Neural progenitor cell (in vitro differentiated cells): ENCODE data around the gene DUSP6. TPM values are rescaled to one million over a fixed set of nuclear protein-coding genes. Genes with fewer than 3 reads are reported as not detected.

Source experiments
- DNase-seq: peaks from one replicate; pipeline ENCODE4 v3.0.0-alpha.2; 2016; ENCODE audit warnings: low spot score
- H2AFZ ChIP-seq: fragments of 200-600 bp; sonication (generic); replicated peaks from 2 replicates; pipeline ENCODE4 v1.6.1; 2016; ENCODE audit warnings: antibody characterized with exemption
- H3F3A ChIP-seq: fragments of 200-600 bp; sonication (generic); 2 replicates; pipeline ENCODE4 v1.6.1; 2016; ENCODE audit warnings: antibody characterized with exemption, low read depth
- H3K27ac ChIP-seq: fragments of 200-600 bp; sonication (generic); 2 replicates; pipeline ENCODE4 v1.5.1; 2016; ENCODE audit warnings: mild to moderate bottlenecking
- H3K27me3 ChIP-seq: fragments of 200-600 bp; sonication (generic); 2 replicates; pipeline ENCODE4 v1.6.1; 2016; ENCODE audit warnings: mild to moderate bottlenecking, moderate library complexity
- H3K36me3 ChIP-seq: fragments of 200-600 bp; sonication (generic); 2 replicates; pipeline ENCODE4 v1.5.1; 2016
- H3K4me1 ChIP-seq: fragments of 200-600 bp; sonication (generic); 2 replicates; pipeline ENCODE4 v1.6.1; 2016; ENCODE audit warnings: mixed run types
- H3K4me2 ChIP-seq: fragments of 200-600 bp; sonication (generic); 2 replicates; pipeline ENCODE4 v1.6.1; 2016
- H3K4me3 ChIP-seq: fragments of 200-600 bp; sonication (generic); 2 replicates; pipeline ENCODE4 v1.5.1; 2016
- H3K79me2 ChIP-seq: fragments of 200-600 bp; sonication (generic); 2 replicates; pipeline ENCODE4 v1.6.1; 2016; ENCODE audit warnings: low read depth
- H3K9ac ChIP-seq: fragments of 200-600 bp; sonication (generic); 2 replicates; pipeline ENCODE4 v1.6.1; 2016
- H3K9me3 ChIP-seq: fragments of 200-600 bp; sonication (generic); 2 replicates; pipeline ENCODE4 v1.5.1; 2016; ENCODE audit warnings: low read depth
- H4K20me1 ChIP-seq: fragments of 200-600 bp; sonication (generic); 2 replicates; pipeline ENCODE4 v1.6.1; 2016; ENCODE audit warnings: low read depth
- H3K27ac Mint-ChIP-seq: 3 replicates; pipeline ENCODE4 v1.8.0; 2021; ENCODE audit warnings: mixed read lengths
- H3K27me3 Mint-ChIP-seq: 2 replicates; pipeline ENCODE4 v1.8.0; 2022; ENCODE audit warnings: low read depth, mild to moderate bottlenecking, inconsistent platforms, moderate library complexity, mixed read lengths; ENCODE audit not compliant: insufficient read depth
- H3K36me3 Mint-ChIP-seq: 3 replicates; pipeline ENCODE4 v1.8.0; 2021; ENCODE audit warnings: mixed read lengths
- H3K4me1 Mint-ChIP-seq: 3 replicates; pipeline ENCODE4 v1.8.0; 2021; ENCODE audit warnings: mixed read lengths
- H3K4me3 Mint-ChIP-seq: 3 replicates; pipeline ENCODE4 v1.8.0; 2021; ENCODE audit warnings: mild to moderate bottlenecking, moderate library complexity, mixed read lengths
- H3K9me3 Mint-ChIP-seq: 3 replicates; pipeline ENCODE4 v1.8.0; 2020; ENCODE audit warnings: mixed read lengths
- CTCF ChIP-seq: fragments of 200-600 bp; sonication (generic); IDR thresholded peaks from 2 replicates; pipeline ENCODE4 v1.5.1; 2017; ENCODE audit warnings: antibody characterized with exemption, mild to moderate bottlenecking
- EZH2 ChIP-seq: fragments of 200-600 bp; sonication (generic); IDR thresholded peaks from 2 replicates; pipeline ENCODE4 v1.6.1; 2017; ENCODE audit warnings: antibody characterized with exemption, mild to moderate bottlenecking, moderate library complexity
- EZH2phosphoT487 ChIP-seq: fragments of 200-600 bp; sonication (generic); IDR thresholded peaks from 2 replicates; pipeline ENCODE4 v1.6.1; 2017; ENCODE audit warnings: antibody characterized with exemption
- total RNA-seq: library from RNA; depleted of rRNA; stranded (reverse); fragments of >200 nt; gene quantifications from 2 replicates; pipeline ENCODE4 v1.2.3, GENCODE V29; 2015; ENCODE audit warnings: low replicate concordance

The DUSP6 gene
- total RNA-seq, 1 donor from 2014 or later, result 12.5 TPM

GRCh38 chr12:89363582-89363981, 11.3 kb upstream of the DUSP6 start:
- TF ChIP-seq EZH2phosphoT487, result no peak
- TF ChIP-seq CTCF, result no peak
- TF ChIP-seq EZH2, result no peak
- no peak overlapping the region for H3K4me2 ChIP-seq
- no peaks in the 10 kb centered on the region for H4K20me1 ChIP-seq
- H3K36me3 Mint-ChIP-seq, result peaks cover 7% of the 10 kb centered on the region
- no peak overlapping the region for H3K9ac ChIP-seq
- no peaks in the 10 kb centered on the region for H3K9me3 ChIP-seq
- H3F3A ChIP-seq, result no peaks in the 10 kb centered on the region
- H3K27ac ChIP-seq, result no peak overlapping the region
- H3K36me3 ChIP-seq, result no peaks in the 10 kb centered on the region
- H3K4me3 ChIP-seq, result no peak overlapping the region
- peaks cover 14% of the 10 kb centered on the region for H3K27me3 ChIP-seq
- H3K9me3 Mint-ChIP-seq, result peaks cover 3% of the 10 kb centered on the region
- H3K4me1 ChIP-seq, result peaks cover 5% of the 10 kb centered on the region
- H3K79me2 ChIP-seq, result no peaks in the 10 kb centered on the region
- H3K4me3 Mint-ChIP-seq, result no peak overlapping the region
- H3K27ac Mint-ChIP-seq, result no peak overlapping the region
- H3K27me3 Mint-ChIP-seq, result no peaks in the 10 kb centered on the region
- peaks cover 28% of the 10 kb centered on the region for H3K4me1 Mint-ChIP-seq
- no peak overlapping the region for H2AFZ ChIP-seq
- no peak for DNase-seq

DNA sequence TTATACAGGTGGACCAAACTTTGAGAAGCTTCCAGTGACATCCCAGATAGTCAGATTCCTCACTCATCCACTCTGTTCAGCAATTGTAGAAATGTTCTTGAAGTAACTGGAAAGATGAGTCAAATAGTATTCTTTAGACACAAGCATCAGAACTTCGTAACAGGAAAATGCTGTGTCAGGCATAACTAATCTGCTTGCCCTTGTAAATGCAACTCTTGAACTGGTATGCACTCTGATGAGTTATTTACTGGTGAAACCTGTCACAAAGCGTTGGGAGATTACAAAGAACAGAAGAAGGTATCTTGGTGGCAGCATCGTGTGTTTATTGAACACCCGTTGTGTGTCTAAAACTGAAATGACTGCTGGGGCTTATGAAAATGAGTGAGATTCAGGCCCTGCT, 10.8 kb upstream of the DUSP6 start:
- Histone ChIP-seq H3K27ac (no peak overlapping the region), H3K4me3 (no peak overlapping the region), H3K27me3 (peaks cover 19% of the 10 kb centered on the region), H3K79me2 (no peaks in the 10 kb centered on the region), H3K9me3 (no peaks in the 10 kb centered on the region), H2AFZ (no peak overlapping the region), H3K4me1 (peaks cover 5% of the 10 kb centered on the region), H3F3A (no peaks in the 10 kb centered on the region), H3K4me2 (no peak overlapping the region), H3K9ac (no peak overlapping the region), H3K36me3 (no peaks in the 10 kb centered on the region), H4K20me1 (no peaks in the 10 kb centered on the region)
- Mint-ChIP-seq H3K27me3 (no peaks in the 10 kb centered on the region), H3K4me3 (no peak overlapping the region), H3K9me3 (peaks cover 3% of the 10 kb centered on the region), H3K4me1 (peaks cover 33% of the 10 kb centered on the region), H3K27ac (no peak overlapping the region), H3K36me3 (peaks cover 7% of the 10 kb centered on the region)
- DNase-seq, result no peak
- no peak for TF ChIP-seq CTCF
- TF ChIP-seq EZH2phosphoT487, result no peak
- TF ChIP-seq EZH2, result no peak

GRCh38 chr12:89359615-89360014, 7.3 kb upstream of the DUSP6 start:
- H3K4me1 Mint-ChIP-seq, result peaks cover 67% of the 10 kb centered on the region

More at GRCh38 chr12:89359615-89360014, 7.3 kb upstream of the DUSP6 start:
- no peaks in the 10 kb centered on the region for H3K9me3 ChIP-seq
- peaks cover 7% of the 10 kb centered on the region for H3K36me3 Mint-ChIP-seq
- no peak overlapping the region for H3K9ac ChIP-seq
- no peak overlapping the region for H3K4me2 ChIP-seq
- no peaks in the 10 kb centered on the region for H3K79me2 ChIP-seq
- peaks cover 54% of the 10 kb centered on the region for H3K27me3 ChIP-seq
- H3K27ac ChIP-seq, result no peak overlapping the region
- no peak overlapping the region for H3K4me3 ChIP-seq
- peaks cover 6% of the 10 kb centered on the region for H3F3A ChIP-seq
- H2AFZ ChIP-seq, result no peak overlapping the region
- no peak overlapping the region for H3K4me3 Mint-ChIP-seq
- no peak overlapping the region for H3K27ac Mint-ChIP-seq
- TF ChIP-seq EZH2 (no peak), EZH2phosphoT487 (no peak), CTCF (no peak)
- H3K4me1 ChIP-seq, result peaks cover 29% of the 10 kb centered on the region
- no peak for DNase-seq
- H3K36me3 ChIP-seq, result no peaks in the 10 kb centered on the region
- H3K9me3 Mint-ChIP-seq, result peaks cover 3% of the 10 kb centered on the region
- H3K27me3 Mint-ChIP-seq, result no peaks in the 10 kb centered on the region
- H4K20me1 ChIP-seq, result peaks cover 7% of the 10 kb centered on the region
